ENCODE results near the gene TMEM225B. TPM values are rescaled to one million over a fixed set of nuclear protein-coding genes. Genes with fewer than 3 reads are reported as not detected.

The TMEM225B gene
- total RNA-seq, 1 experiment from 2014 or later = 1.3 TPM

DNA sequence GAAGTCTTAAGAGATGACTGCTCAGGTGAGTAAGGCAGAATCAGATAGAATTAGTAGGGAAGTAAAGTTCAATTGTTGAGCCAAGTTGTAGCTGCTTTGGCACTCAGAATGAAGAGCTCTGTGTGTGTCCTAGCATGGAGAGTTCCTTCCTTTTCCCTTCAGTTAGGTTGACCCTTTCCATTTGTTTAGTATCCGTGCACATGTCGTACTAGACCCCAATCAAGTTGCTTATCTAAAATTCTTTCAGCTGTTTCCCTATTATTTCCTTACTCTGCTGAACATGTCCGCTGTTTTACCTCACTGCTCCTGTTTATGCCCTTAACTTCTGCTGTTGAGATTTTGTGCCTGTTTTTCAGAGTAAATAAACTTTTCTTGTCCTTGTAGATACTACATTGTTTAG, 26.3 kb upstream of the TMEM225B start:
- BruUV-seq (replicated peaks) = no TSS peak
- Histone ChIP-seq H3K4me3 (ENCODE audit: low read depth, low read length, poor library complexity, severe bottlenecking) (no peak overlapping the region), H3K36me3 (ENCODE audit: insufficient read depth, low read length, poor library complexity, severe bottlenecking) (peaks cover 43% of the 10 kb centered on the region), H3K27me3 (replicated peaks; ENCODE audit: insufficient read depth, low read depth, low read length, poor library complexity) (no peaks in the 10 kb centered on the region), H3K4me1 (ENCODE audit: insufficient read depth, low read length, poor library complexity, severe bottlenecking) (no peaks in the 10 kb centered on the region), H3K27ac (ENCODE audit: low read depth, low read length, poor library complexity, severe bottlenecking) (no peak overlapping the region), H3K9me3 (ENCODE audit: low read depth, low read length, poor library complexity, severe bottlenecking) (no peaks in the 10 kb centered on the region)
- ChIA-PET POLR2A (ENCODE audit: low non-redundant PET) (interaction anchor here (1.2 kb wide), 1 partner anchor 10 kb away, joined by 3 read pairs; no protein-coding TSS in a partner anchor), CTCF (no interaction called here)
- intact Hi-C loops (cut with micrococcal nuclease; ENCODE audit: unreplicated experiment) = no loop called here
- TF ChIP-seq, protein P1, sequence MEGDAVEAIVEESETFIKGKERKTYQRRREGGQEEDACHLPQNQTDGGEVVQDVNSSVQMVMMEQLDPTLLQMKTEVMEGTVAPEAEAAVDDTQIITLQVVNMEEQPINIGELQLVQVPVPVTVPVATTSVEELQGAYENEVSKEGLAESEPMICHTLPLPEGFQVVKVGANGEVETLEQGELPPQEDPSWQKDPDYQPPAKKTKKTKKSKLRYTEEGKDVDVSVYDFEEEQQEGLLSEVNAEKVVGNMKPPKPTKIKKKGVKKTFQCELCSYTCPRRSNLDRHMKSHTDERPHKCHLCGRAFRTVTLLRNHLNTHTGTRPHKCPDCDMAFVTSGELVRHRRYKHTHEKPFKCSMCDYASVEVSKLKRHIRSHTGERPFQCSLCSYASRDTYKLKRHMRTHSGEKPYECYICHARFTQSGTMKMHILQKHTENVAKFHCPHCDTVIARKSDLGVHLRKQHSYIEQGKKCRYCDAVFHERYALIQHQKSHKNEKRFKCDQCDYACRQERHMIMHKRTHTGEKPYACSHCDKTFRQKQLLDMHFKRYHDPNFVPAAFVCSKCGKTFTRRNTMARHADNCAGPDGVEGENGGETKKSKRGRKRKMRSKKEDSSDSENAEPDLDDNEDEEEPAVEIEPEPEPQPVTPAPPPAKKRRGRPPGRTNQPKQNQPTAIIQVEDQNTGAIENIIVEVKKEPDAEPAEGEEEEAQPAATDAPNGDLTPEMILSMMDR (conservative IDR thresholded peaks at IDR 0.05; ENCODE audit: low read depth, low read length) = no peak
- no peak for TF ChIP-seq EZH2 (IDR thresholded peaks at IDR 0.05; ENCODE audit: borderline replicate concordance, low read depth, low read length, poor library complexity, severe bottlenecking)
- DNase-seq (ENCODE audit: low spot score) = no peak

DNA sequence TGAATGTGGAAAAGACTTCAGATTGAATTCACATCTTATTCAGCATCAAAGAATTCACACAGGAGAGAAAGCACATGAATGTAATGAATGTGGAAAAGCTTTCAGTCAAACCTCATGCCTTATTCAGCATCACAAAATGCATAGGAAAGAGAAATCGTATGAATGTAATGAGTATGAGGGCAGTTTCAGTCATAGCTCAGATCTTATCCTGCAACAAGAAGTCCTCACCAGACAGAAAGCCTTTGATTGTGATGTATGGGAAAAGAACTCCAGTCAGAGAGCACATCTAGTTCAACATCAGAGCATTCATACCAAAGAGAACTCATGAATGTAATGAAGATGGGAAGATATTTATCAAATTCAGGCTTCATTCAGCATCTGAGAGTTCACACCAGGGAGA, 24.8 kb upstream of the TMEM225B start:
- ChIA-PET POLR2A (ENCODE audit: low non-redundant PET) (no interaction called here), CTCF (no interaction called here)
- Histone ChIP-seq H3K27ac (ENCODE audit: low read depth, low read length, poor library complexity, severe bottlenecking) (no peak overlapping the region), H3K9me3 (ENCODE audit: low read depth, low read length, poor library complexity, severe bottlenecking) (no peaks in the 10 kb centered on the region), H3K27me3 (replicated peaks; ENCODE audit: insufficient read depth, low read depth, low read length, poor library complexity) (no peaks in the 10 kb centered on the region), H3K4me1 (ENCODE audit: insufficient read depth, low read length, poor library complexity, severe bottlenecking) (no peaks in the 10 kb centered on the region), H3K4me3 (ENCODE audit: low read depth, low read length, poor library complexity, severe bottlenecking) (no peak overlapping the region), H3K36me3 (ENCODE audit: insufficient read depth, low read length, poor library complexity, severe bottlenecking) (peaks cover 40% of the 10 kb centered on the region)
- intact Hi-C loops (cut with micrococcal nuclease; ENCODE audit: unreplicated experiment) = no loop called here
- BruUV-seq (replicated peaks) = no TSS peak
- DNase-seq (ENCODE audit: low spot score) = no peak
- no peak for TF ChIP-seq EZH2 (IDR thresholded peaks at IDR 0.05; ENCODE audit: borderline replicate concordance, low read depth, low read length, poor library complexity, severe bottlenecking)
- TF ChIP-seq, protein P1 (conservative IDR thresholded peaks at IDR 0.05; ENCODE audit: low read depth, low read length) = no peak

DNA sequence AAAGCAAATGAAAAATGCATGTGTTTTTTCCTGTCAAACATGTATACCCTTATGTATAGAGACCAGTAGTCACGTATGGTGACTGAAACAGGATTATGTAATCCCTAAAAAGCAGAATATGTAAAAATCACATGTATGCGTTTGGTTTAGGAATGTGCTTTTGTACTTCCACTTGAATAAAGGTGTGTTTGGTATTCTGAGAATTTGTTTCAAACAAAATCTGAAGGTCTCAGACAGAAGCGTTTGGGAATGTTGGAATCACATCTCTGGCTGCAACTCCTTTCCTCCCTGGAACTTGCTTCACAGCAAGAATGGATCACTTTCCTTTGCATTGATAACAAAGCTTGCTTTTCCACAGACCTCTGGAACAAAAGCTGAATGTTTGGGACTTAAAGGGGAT, 21.8 kb upstream of the TMEM225B start:
- POLR2A ChIA-PET (ENCODE audit: low non-redundant PET) = interaction anchor here (0.6 kb wide), 1 partner anchor 50 kb away, joined by 3 read pairs; no protein-coding TSS in a partner anchor
- CTCF ChIA-PET = no interaction called here
- TF ChIP-seq EZH2 (IDR thresholded peaks at IDR 0.05; ENCODE audit: borderline replicate concordance, low read depth, low read length, poor library complexity, severe bottlenecking) = no peak
- TF ChIP-seq, protein P1 (conservative IDR thresholded peaks at IDR 0.05; ENCODE audit: low read depth, low read length) = no peak

More for the DNA sequence above, 21.8 kb upstream of the TMEM225B start:
- H3K36me3 ChIP-seq (ENCODE audit: insufficient read depth, low read length, poor library complexity, severe bottlenecking) = peaks cover 19% of the 10 kb centered on the region
- H3K4me1 ChIP-seq (ENCODE audit: insufficient read depth, low read length, poor library complexity, severe bottlenecking) = no peaks in the 10 kb centered on the region
- no peaks in the 10 kb centered on the region for H3K9me3 ChIP-seq (ENCODE audit: low read depth, low read length, poor library complexity, severe bottlenecking)
- H3K27ac ChIP-seq (ENCODE audit: low read depth, low read length, poor library complexity, severe bottlenecking) = no peak overlapping the region
- intact Hi-C loops (cut with micrococcal nuclease; ENCODE audit: unreplicated experiment) = no loop called here
- BruUV-seq (replicated peaks) = no TSS peak
- no peaks in the 10 kb centered on the region for H3K27me3 ChIP-seq (replicated peaks; ENCODE audit: insufficient read depth, low read depth, low read length, poor library complexity)
- no peak overlapping the region for H3K4me3 ChIP-seq (ENCODE audit: low read depth, low read length, poor library complexity, severe bottlenecking)
- DNase-seq (ENCODE audit: low spot score) = no peak
